Measurements from ENCODE around the gene FAM210A.
A peak's percentile ranks its signal among the peaks of the same experiment; 100 is the strongest.
"Not testable (repeated sequence)": the region's sequence is repeated elsewhere in the genome, so short reads cannot be mapped to it uniquely, and the experiment has no call there.

Gene FAM210A

DNA sequence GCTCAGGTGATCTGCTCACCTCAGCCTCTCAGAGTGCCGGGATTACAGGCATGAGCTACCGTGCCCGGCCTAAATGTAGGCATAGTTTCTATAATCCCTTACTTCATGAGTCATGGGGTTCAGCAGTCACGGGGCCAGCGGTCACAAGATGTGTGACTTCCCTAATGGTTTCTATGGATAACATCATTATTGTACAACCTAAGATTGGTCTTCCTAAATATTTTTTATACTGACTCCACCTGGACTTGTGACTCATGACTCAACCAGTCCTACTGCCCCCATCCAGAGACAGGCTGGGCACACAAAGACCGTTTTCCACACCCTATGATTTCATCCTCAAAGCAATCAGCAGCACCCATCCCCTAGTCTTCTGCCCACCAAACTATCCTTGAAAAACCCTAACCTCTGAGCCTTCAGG lies 15.9 kb downstream of the FAM210A start:
- H3K27me3 ChIP-seq (ENCODE audit: insufficient read depth, poor library complexity, severe bottlenecking), result no peaks in the 10 kb centered on the region
- H3K4me3 ChIP-seq (replicated peaks; ENCODE audit: insufficient read depth, low read length), result no peak overlapping the region
- H3K27ac ChIP-seq (replicated peaks), result no peak overlapping the region
- TF ChIP-seq REST (IDR thresholded peaks at IDR 0.05; ENCODE audit: insufficient replicate concordance, low read depth) (no peak), GABPA (IDR thresholded peaks at IDR 0.05; ENCODE audit: low read depth) (no peak), SPI1 (IDR thresholded peaks at IDR 0.05; ENCODE audit: borderline replicate concordance, low read depth) (no peak), POLR2AphosphoS5 (IDR thresholded peaks at IDR 0.05; ENCODE audit: low read depth) (no peak)
- TF ChIP-seq, protein P1, sequence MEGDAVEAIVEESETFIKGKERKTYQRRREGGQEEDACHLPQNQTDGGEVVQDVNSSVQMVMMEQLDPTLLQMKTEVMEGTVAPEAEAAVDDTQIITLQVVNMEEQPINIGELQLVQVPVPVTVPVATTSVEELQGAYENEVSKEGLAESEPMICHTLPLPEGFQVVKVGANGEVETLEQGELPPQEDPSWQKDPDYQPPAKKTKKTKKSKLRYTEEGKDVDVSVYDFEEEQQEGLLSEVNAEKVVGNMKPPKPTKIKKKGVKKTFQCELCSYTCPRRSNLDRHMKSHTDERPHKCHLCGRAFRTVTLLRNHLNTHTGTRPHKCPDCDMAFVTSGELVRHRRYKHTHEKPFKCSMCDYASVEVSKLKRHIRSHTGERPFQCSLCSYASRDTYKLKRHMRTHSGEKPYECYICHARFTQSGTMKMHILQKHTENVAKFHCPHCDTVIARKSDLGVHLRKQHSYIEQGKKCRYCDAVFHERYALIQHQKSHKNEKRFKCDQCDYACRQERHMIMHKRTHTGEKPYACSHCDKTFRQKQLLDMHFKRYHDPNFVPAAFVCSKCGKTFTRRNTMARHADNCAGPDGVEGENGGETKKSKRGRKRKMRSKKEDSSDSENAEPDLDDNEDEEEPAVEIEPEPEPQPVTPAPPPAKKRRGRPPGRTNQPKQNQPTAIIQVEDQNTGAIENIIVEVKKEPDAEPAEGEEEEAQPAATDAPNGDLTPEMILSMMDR (IDR thresholded peaks at IDR 0.05; ENCODE audit: insufficient read depth, low read length), result no peak
- no peak for DNase-seq (ENCODE audit: low read depth in 1 of 2, low spot score in 1 of 2)

- peak in 1 of 2 experiments; percentile 28 for DNase-seq (ENCODE audit: low read depth in 1 of 2, low spot score in 1 of 2)
- TF ChIP-seq REST (IDR thresholded peaks at IDR 0.05; ENCODE audit: insufficient replicate concordance, low read depth), result no peak
- TF ChIP-seq GABPA (IDR thresholded peaks at IDR 0.05; ENCODE audit: low read depth), result no peak
- no peak for TF ChIP-seq POLR2AphosphoS5 (IDR thresholded peaks at IDR 0.05; ENCODE audit: low read depth)
- TF ChIP-seq SPI1 (IDR thresholded peaks at IDR 0.05; ENCODE audit: borderline replicate concordance, low read depth), result no peak
- Histone ChIP-seq H3K4me3 (replicated peaks; ENCODE audit: insufficient read depth, low read length) (no peak overlapping the region), H3K27me3 (ENCODE audit: insufficient read depth, poor library complexity, severe bottlenecking) (no peaks in the 10 kb centered on the region), H3K27ac (replicated peaks) (no peak overlapping the region)
These were observed 22.5 kb downstream of the FAM210A start for GRCh38 chr18:13703899-13704298.

DNA sequence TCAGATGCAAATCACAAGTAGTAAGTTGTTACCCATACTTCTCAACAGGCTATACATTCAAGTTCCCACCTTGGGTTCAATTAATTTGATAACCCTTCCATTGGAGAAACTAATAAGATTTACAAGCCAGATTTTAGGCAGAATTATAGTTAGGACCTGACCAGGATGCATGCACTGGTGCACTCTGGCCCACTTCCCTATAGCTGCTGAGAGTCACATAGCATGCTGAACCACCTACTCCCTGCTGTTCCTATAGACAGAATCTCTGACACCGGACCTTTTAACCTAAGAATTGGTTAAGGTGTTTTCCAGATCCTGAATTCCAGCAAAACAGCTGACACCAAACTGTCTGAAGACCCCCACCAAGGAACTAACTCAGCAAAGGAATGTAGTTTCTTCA lies 26.2 kb downstream of the FAM210A start:
- TF ChIP-seq SPI1 (IDR thresholded peaks at IDR 0.05; ENCODE audit: borderline replicate concordance, low read depth) (no peak), REST (IDR thresholded peaks at IDR 0.05; ENCODE audit: insufficient replicate concordance, low read depth) (no peak)
- H3K4me3 ChIP-seq (replicated peaks; ENCODE audit: insufficient read depth, low read length), result no peak overlapping the region

GRCh38 chr18:13696961-13697360 lies 29.4 kb downstream of the FAM210A start:
- Histone ChIP-seq H3K27ac (replicated peaks) (no peak overlapping the region), H3K4me3 (replicated peaks; ENCODE audit: insufficient read depth, low read length) (no peak overlapping the region), H3K27me3 (ENCODE audit: insufficient read depth, poor library complexity, severe bottlenecking) (no peaks in the 10 kb centered on the region)
- TF ChIP-seq SPI1 (IDR thresholded peaks at IDR 0.05; ENCODE audit: borderline replicate concordance, low read depth) (no peak), GABPA (IDR thresholded peaks at IDR 0.05; ENCODE audit: low read depth) (no peak), REST (IDR thresholded peaks at IDR 0.05; ENCODE audit: insufficient replicate concordance, low read depth) (no peak), POLR2AphosphoS5 (IDR thresholded peaks at IDR 0.05; ENCODE audit: low read depth) (no peak)
- TF ChIP-seq, protein P1 (IDR thresholded peaks at IDR 0.05; ENCODE audit: insufficient read depth, low read length), result no peak
- peak in 1 of 2 experiments; percentile 48 for DNase-seq (ENCODE audit: low read depth in 1 of 2, low spot score in 1 of 2)

More for the DNA sequence above, 26.2 kb downstream of the FAM210A start:
- H3K27ac ChIP-seq (replicated peaks), result no peak overlapping the region
- H3K27me3 ChIP-seq (ENCODE audit: insufficient read depth, poor library complexity, severe bottlenecking), result no peaks in the 10 kb centered on the region
- DNase-seq (ENCODE audit: low read depth in 1 of 2, low spot score in 1 of 2), result no peak

DNA sequence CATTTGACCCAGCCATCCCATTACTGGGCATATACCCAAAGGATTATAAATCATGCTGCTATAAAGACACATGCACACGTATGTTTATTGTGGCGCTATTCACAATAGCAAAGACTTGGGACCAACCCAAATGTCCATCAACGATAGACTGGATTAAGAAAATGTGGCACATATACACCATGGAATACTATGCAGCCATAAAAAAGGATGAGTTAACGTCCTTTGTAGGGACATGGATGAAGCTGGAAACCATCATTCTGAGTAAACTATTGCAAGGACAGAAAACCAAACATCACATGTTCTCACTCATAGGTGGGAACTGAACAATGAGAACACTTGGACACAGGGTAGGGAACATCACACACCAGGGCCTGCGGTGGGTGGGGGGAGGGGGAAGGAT lies 31.0 kb downstream of the FAM210A start:
- not testable (repeated sequence) for H3K4me3 ChIP-seq (replicated peaks; ENCODE audit: insufficient read depth, low read length)

More for the DNA sequence above, 31.0 kb downstream of the FAM210A start:
- H3K27ac ChIP-seq (replicated peaks); DNase-seq (ENCODE audit: low read depth in 1 of 2, low spot score in 1 of 2); H3K27me3 ChIP-seq (ENCODE audit: insufficient read depth, poor library complexity, severe bottlenecking): not testable (repeated sequence)

All from HL-60 (cell line).